ENCODE results near the gene ZCCHC17. TPM values are rescaled to one million over a fixed set of nuclear protein-coding genes. Genes with fewer than 3 reads are reported as not detected.

Gene ZCCHC17
- total RNA-seq, 1 experiment from 2014 or later = 29.3 TPM

GRCh38 chr1:31366796-31367195 is 70.0 kb downstream of the ZCCHC17 start:
- Mint-ChIP-seq H3K4me3 (ENCODE audit: unreplicated experiment) (no peak overlapping the region), H3K27ac (ENCODE audit: low read depth, unreplicated experiment) (no peak overlapping the region), H3K4me1 (ENCODE audit: insufficient read depth, unreplicated experiment) (no peaks in the 10 kb centered on the region), H3K9me3 (ENCODE audit: unreplicated experiment) (no peaks in the 10 kb centered on the region), H3K27me3 (ENCODE audit: insufficient read depth, unreplicated experiment) (no peaks in the 10 kb centered on the region), H3K36me3 (ENCODE audit: insufficient read depth, unreplicated experiment) (peaks cover 29% of the 10 kb centered on the region)
- POLR2A ChIA-PET = no interaction called here
- intact Hi-C loops (cut with micrococcal nuclease) = no loop called here
- TF ChIP-seq, protein P1, sequence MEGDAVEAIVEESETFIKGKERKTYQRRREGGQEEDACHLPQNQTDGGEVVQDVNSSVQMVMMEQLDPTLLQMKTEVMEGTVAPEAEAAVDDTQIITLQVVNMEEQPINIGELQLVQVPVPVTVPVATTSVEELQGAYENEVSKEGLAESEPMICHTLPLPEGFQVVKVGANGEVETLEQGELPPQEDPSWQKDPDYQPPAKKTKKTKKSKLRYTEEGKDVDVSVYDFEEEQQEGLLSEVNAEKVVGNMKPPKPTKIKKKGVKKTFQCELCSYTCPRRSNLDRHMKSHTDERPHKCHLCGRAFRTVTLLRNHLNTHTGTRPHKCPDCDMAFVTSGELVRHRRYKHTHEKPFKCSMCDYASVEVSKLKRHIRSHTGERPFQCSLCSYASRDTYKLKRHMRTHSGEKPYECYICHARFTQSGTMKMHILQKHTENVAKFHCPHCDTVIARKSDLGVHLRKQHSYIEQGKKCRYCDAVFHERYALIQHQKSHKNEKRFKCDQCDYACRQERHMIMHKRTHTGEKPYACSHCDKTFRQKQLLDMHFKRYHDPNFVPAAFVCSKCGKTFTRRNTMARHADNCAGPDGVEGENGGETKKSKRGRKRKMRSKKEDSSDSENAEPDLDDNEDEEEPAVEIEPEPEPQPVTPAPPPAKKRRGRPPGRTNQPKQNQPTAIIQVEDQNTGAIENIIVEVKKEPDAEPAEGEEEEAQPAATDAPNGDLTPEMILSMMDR (IDR thresholded peaks at IDR 0.05; ENCODE audit: unreplicated experiment) = no peak
- CTCF ChIA-PET = no interaction called here
- no TSS peak for BruUV-seq (replicated peaks)
- DNase-seq (ENCODE audit: unreplicated experiment) = no peak

DNA sequence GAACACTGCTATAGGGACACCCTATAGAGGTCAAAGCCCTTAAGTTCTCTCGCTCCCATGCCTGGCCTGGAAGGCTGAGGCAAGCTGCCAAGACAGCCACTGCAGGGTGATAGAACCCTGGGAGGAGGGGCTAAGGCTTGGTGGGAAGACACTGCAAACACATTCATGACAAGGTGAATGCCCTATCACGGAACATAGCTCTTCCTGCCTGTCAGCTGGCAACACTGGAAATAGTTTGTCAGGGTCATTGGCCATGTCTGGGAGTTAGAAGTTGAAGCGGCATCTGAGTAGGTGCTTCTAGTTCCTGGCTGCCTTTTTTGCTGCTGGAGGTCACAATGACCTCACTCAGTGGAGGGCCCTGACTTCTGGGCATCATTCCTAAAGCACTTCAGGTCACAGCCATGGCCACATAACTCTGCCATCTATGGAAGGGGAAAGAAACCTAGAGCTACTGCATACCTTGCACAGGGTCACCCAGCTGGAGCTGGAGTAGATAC is 71.8 kb downstream of the ZCCHC17 start:
- H3K27ac Mint-ChIP-seq (ENCODE audit: low read depth, unreplicated experiment) = no peak overlapping the region
- intact Hi-C loops (cut with micrococcal nuclease) = no loop called here
- ChIA-PET CTCF (interaction anchor here (0.6 to 1.9 kb wide), 3 partner anchors 22 to 185 kb away, joined by 3 to 5 read pairs (median 3); no protein-coding TSS in a partner anchor), POLR2A (no interaction called here)
- H3K27me3 Mint-ChIP-seq (ENCODE audit: insufficient read depth, unreplicated experiment) = no peaks in the 10 kb centered on the region
- H3K9me3 Mint-ChIP-seq (ENCODE audit: unreplicated experiment) = no peaks in the 10 kb centered on the region
- BruUV-seq (replicated peaks) = no TSS peak
- H3K4me3 Mint-ChIP-seq (ENCODE audit: unreplicated experiment) = no peak overlapping the region
- H3K36me3 Mint-ChIP-seq (ENCODE audit: insufficient read depth, unreplicated experiment) = peaks cover 27% of the 10 kb centered on the region
- H3K4me1 Mint-ChIP-seq (ENCODE audit: insufficient read depth, unreplicated experiment) = no peaks in the 10 kb centered on the region
- TF ChIP-seq, protein P1 (IDR thresholded peaks at IDR 0.05; ENCODE audit: unreplicated experiment) = no peak
- DNase-seq (ENCODE audit: unreplicated experiment) = no peak

DNA sequence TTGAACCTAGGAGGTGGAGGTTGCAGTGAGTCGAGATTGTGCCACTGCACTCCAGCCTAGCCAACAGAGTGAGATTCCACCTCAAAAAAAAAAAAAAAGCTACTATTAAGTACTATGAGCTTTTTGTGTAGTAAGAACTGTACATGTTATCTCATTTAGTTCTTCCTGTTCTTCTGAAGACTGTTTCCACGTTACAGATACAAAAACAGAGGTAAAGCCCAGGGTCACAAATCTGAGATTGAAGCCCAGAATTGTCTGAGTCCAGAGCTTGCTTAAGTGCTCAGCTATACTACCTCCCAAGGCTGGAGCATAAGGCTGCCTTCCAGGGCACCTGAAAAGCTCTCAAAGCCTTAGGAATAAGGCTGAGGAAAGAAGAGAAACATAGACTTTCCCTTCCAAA is 73.2 kb downstream of the ZCCHC17 start:
- no peak overlapping the region for H3K27ac Mint-ChIP-seq (ENCODE audit: low read depth, unreplicated experiment)
- BruUV-seq (replicated peaks) = no TSS peak

GRCh38 chr1:31370565-31370964 is 73.7 kb downstream of the ZCCHC17 start:
- TF ChIP-seq, protein P1 (IDR thresholded peaks at IDR 0.05; ENCODE audit: unreplicated experiment) = no peak
- DNase-seq (ENCODE audit: unreplicated experiment) = no peak
- no peaks in the 10 kb centered on the region for H3K9me3 Mint-ChIP-seq (ENCODE audit: unreplicated experiment)
- peaks cover 6% of the 10 kb centered on the region for H3K4me1 Mint-ChIP-seq (ENCODE audit: insufficient read depth, unreplicated experiment)
- intact Hi-C loops (cut with micrococcal nuclease) = no loop called here
- POLR2A ChIA-PET = interaction anchor here (1.8 kb wide), 1 partner anchor 8 kb away, joined by 5 read pairs; no protein-coding TSS in a partner anchor
- H3K36me3 Mint-ChIP-seq (ENCODE audit: insufficient read depth, unreplicated experiment) = peaks cover 8% of the 10 kb centered on the region
- CTCF ChIA-PET = interaction anchor here (0.5 to 0.7 kb wide), 2 partner anchors 9 to 389 kb away, joined by 3 read pairs; no protein-coding TSS in a partner anchor
- BruUV-seq (replicated peaks) = no TSS peak
- no peaks in the 10 kb centered on the region for H3K27me3 Mint-ChIP-seq (ENCODE audit: insufficient read depth, unreplicated experiment)
- H3K27ac Mint-ChIP-seq (ENCODE audit: low read depth, unreplicated experiment) = no peak overlapping the region
- H3K4me3 Mint-ChIP-seq (ENCODE audit: unreplicated experiment) = no peak overlapping the region

More for the DNA sequence above, 73.2 kb downstream of the ZCCHC17 start:
- Mint-ChIP-seq H3K4me1 (ENCODE audit: insufficient read depth, unreplicated experiment) (peaks cover 6% of the 10 kb centered on the region), H3K9me3 (ENCODE audit: unreplicated experiment) (no peaks in the 10 kb centered on the region), H3K36me3 (ENCODE audit: insufficient read depth, unreplicated experiment) (peaks cover 13% of the 10 kb centered on the region), H3K27me3 (ENCODE audit: insufficient read depth, unreplicated experiment) (no peaks in the 10 kb centered on the region), H3K4me3 (ENCODE audit: unreplicated experiment) (no peak overlapping the region)
- intact Hi-C loops (cut with micrococcal nuclease) = no loop called here
- POLR2A ChIA-PET = no interaction called here
- CTCF ChIA-PET = interaction anchor here (0.6 to 1.9 kb wide), 3 partner anchors 53 to 390 kb away, joined by 3 to 5 read pairs (median 5); no protein-coding TSS in a partner anchor
- TF ChIP-seq, protein P1 (IDR thresholded peaks at IDR 0.05; ENCODE audit: unreplicated experiment) = no peak
- DNase-seq (ENCODE audit: unreplicated experiment) = no peak
